NOMO-1 (cell line): ENCODE results near the gene AANAT.
A peak's percentile ranks its signal among the peaks of the same experiment; 100 is the strongest.
"Not testable (repeated sequence)": the region's sequence is repeated elsewhere in the genome, so short reads cannot be mapped to it uniquely, and the experiment has no call there.

Experiments
- DNase-seq, 2 experiments: peaks; one replicate each; lab custom pipeline; 2025; ENCODE audit not compliant: unreplicated experiment in 2 of 2; lab: John Stamatoyannopoulos, UW

AANAT gene

GRCh38 chr17:76502341-76503211 is 35.2 kb downstream of the AANAT start:
- DNase-seq = no peak

DNA sequence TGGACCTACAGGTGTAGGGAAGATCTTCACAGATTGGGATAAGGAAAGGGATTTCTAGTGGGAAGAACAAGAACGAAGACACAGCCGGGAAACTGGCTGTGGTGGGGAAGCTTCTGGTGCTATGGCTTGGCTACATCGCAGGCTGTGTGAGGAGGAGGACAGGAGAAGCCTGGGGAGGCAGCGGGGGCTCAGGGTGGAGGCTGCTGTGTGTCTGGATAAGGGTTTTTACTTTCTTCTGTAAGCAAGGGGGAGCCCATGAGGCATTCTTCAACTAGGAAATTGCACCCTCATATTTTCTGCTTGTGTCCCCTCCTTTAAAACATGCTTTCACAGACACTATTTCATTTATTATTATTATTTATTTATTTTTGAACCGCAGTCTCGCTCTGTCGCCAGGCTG is 36.7 kb downstream of the AANAT start:
- DNase-seq = no peak

DNA sequence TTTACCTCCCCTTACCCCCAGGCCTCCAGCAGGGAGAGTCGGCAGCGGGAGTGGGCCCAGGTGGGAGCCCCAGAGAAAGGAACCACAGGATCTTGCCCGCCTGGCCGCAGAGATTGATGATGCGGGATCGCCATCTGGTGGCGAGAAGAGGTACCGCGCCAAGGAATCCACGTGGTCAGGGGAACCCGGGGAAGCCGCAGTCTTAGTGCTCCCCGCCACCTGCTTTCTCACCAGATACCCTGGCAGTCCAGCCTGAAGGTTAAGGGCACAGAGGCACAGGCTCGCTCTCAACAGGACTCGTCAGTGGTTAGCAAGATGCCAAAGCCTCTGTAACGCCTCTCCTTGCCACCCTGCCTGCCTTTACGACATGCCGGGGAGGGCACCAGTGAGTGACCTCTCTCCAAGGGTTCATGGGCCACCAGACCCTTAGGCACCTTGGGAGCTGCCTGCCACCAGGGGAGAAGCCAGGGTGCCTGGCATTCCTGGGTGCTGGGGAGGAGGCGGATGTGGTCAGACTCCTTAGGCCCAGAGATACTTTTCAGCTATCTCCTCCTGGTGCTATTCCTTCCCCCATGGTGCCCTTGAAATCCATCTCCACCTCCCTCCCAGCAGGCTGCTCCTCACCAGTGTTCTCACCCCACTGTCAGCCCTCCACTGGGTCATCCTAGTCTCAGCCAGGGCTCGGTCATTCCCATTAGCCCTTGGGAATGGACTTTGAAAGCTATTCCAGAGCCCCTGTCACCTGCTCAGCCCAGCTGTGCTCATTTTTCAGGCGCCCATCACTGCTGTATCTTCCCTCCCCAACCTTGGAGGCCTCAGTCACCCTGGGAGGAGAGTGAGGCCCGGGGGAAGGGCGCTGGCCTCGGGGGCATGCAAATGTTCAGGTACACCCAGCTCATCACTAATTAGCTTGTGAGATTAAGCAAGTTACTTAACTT is 39.3 kb downstream of the AANAT start:
- peak; percentile 62 to 66 for DNase-seq

DNA sequence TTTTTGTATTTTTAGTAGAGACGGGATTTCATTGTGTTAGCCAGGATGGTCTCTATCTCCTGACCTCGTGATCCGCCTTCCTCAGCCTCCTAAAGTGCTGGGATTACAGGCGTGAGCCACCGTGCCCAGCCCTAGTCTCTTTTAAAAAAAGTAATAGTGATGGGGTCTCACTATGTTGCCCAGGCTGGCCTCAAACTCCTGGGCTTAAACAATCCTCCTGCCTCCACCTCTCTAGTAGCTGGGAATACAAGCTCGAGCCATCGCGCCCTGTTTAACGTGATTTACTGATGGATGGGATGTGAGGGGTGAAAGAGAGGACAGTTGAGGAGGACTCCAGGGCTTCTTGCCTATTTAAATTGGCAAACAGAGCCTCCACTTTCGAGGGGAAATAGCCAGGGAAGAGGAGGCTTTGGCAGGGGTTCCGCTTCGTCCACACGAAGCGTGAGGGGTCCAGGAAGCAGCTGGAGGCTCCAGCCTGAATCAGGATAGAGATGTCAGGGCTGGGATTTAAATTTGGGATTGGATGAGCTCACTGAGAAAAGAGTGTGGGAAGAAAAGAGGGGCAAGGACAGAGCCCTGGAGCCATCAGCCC is 41.2 kb downstream of the AANAT start:
- DNase-seq = not testable (repeated sequence)

DNA sequence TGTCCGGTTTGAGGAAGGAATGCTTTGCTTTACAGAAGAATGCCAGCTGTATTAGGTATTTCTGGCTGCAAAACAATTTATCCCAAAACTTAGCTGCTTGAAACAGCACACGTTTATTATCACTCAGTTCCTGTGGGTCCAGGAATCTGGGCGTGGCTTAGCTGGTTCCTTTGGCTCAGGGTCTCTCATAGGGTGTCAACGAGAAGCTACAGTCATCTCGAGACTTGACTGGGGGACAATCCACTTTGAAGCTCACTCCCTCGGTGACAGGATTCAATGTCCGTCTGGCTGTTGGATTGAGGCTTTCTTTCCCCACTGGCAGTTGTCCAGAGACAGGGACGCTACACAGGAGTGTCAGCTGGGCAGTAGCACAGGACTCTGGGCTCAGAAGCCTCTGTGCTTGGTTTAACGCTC is 43.4 kb downstream of the AANAT start:
- no peak for DNase-seq

DNA sequence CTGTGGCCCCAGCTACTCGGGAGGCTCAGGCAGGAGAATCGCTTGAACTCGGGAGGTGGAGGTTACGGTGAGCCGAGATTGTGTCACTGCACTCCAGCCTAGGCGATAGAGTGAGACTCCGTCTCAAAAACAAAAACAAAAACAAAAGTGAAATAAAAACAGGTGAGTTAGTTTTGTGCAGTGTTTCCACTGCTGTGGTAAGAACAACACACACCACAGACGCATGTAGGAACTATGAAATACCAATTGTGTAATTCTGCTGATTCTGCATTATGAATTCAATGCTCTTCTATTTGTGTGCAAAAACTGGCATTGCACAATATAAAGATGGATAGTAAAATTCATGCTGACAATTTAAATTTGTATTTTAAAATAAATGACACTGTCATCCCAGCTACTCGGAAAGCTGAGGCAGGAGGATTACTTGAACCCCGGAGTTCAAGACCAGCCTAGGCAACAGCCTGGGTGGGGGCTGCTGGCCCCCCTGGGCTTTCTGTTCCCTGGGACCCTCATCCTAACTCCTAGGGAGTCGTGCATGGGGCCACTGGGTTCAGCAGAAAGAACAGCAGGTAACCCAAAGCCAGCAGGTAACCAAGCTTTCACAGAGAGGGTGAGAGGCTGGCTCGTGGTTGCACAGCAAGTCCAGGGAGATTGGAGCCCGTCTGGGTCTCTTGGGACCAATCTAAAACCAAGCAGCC is 44.4 kb downstream of the AANAT start:
- DNase-seq = peak; percentile 7 to 48

DNA sequence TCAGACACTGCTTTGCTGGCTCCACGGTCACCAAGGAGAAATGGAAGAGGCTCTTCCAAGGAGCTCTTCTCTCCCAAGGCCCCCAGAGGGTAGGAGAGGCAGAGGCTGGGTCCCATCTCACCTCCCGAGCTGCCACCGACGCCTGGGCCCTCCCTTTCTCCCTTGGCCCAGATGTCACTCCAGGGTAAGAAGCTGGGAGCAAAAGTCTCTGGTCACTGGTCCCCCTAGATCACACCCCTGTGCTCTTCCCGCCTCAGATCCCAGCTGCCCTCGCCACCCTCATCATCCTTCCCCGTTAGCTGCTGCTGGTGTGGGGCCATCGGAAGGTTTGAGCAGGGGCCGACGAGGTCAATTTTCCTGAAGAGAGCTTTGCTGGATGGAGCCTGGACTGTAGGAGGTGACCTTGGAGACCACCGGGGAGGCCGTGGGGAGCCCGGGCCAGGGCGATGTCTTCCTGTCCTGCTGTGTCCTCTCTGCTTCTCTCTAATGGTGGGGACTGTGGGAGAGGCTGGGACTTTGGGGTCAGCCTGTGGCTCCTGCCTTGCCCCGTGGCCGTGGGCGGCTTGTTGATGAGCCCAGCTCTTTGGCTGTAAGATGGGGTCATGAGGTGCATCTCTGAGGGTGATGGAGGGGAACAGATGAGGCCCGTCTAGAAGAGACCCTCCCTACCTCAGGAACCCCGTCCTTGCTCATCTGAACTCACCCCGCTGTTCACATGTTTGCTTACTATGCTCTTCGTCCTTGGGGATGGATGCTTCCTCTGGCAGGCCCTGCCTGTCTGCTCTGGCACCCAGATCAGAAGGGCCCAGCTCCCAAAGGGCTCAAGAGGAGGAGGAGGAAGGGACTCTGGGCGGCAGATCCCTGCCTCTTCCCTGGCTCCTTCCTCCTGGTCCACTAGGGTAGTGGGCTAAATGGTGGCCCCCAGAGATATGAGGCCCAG is 45.2 kb downstream of the AANAT start:
- DNase-seq = no peak

DNA sequence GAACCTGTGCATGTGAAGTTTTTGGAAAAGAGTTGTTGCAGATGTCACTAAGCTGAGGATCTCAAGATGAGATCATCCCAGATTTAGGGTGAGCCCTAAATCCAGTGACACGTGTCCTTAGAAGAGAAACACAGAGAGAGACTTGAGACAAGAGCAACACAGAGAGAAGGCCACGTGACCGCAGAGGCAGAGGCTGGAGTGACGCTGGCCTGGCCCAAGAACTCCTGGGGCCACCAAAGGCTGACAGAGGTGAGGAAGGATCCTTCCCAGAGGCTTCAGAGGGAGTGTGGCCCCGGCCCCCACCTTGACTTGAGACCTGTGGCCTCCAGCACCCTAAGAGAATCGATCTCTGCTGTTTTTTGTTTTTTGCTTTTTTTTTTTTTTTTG is 45.9 kb downstream of the AANAT start:
- DNase-seq = no peak

- DNase-seq = not testable (repeated sequence)
Observed at GRCh38 chr17:76514355-76514754, 47.0 kb downstream of the AANAT start.

GRCh38 chr17:76515274-76515949 is 48.0 kb downstream of the AANAT start:
- peak; percentile 18 to 37 for DNase-seq

DNA sequence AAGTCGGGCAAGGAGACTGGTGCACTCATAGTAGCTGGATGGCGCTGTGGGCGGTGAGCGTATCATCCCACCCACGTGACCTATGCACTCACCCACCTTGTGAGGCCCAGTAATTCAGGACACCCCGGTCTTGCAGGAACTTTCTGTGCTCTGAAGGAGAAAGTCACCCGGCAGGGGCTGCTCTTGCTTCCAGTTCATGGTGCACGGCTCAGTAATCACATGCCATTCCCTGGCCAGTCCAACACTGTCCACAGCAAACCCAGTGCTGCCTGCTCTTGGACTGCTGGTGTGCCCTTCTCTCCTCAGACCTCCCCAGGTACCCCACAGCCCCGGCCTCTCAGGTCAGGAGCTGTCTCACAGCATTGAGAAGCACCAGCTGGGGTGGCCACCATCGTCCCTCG is 50.2 kb downstream of the AANAT start:
- no peak for DNase-seq

- DNase-seq = no peak
Observed at GRCh38 chr17:76519048-76519966, 51.9 kb downstream of the AANAT start.
